ENCODE results near the gene PHC2. TPM values are rescaled to one million over a fixed set of nuclear protein-coding genes. Genes with fewer than 3 reads are reported as not detected.

The PHC2 gene
- total and polyA plus RNA-seq, 4 donors = 51.9 to 111 (median 91.6) TPM

- WGBS (ENCODE audit: insufficient coverage) = under 1% methylated on average over 86 of the region's 104 CpGs
- peak in 4 of 6 donors; percentile 68 to 95 (median 88) for DNase-seq (ENCODE audit: low read depth in 4 of 6, low spot score in 6 of 6)
- Histone ChIP-seq H3K9me3 (ENCODE audit: control insufficient read depth, insufficient read depth, low read length) (no peaks in the 10 kb centered on the region), H3K36me3 (ENCODE audit: control insufficient read depth, insufficient read depth, low read length) (peaks cover 19% of the 10 kb centered on the region), H3K27ac (ENCODE audit: low read depth, low read length) (peak overlapping the region; percentile 85), H3K27me3 (ENCODE audit: control insufficient read depth, insufficient read depth, low read length) (no peaks in the 10 kb centered on the region), H3K4me3 (ENCODE audit: low read depth, low read length) (peak overlapping the region; percentile 78), H3K4me1 (ENCODE audit: control insufficient read depth, insufficient read depth, low read length) (peaks cover 22% of the 10 kb centered on the region)
These were observed 80.9 kb downstream of the PHC2 start for GRCh38 chr1:33349778-33350610.

- under 1% methylated on average over 76 of the region's 78 CpGs for WGBS (ENCODE audit: insufficient coverage)
- Histone ChIP-seq H3K4me3 (ENCODE audit: low read depth, low read length) (peak overlapping the region; percentile 52), H3K27me3 (ENCODE audit: control insufficient read depth, insufficient read depth, low read length) (no peaks in the 10 kb centered on the region), H3K9me3 (ENCODE audit: control insufficient read depth, insufficient read depth, low read length) (no peaks in the 10 kb centered on the region), H3K36me3 (ENCODE audit: control insufficient read depth, insufficient read depth, low read length) (peaks cover 12% of the 10 kb centered on the region), H3K4me1 (ENCODE audit: control insufficient read depth, insufficient read depth, low read length) (peaks cover 26% of the 10 kb centered on the region), H3K27ac (ENCODE audit: low read depth, low read length) (peak overlapping the region; percentile 86)
- peak in 2 of 6 donors; percentile 62 to 71 for DNase-seq (ENCODE audit: low read depth in 4 of 6, low spot score in 6 of 6)
These were observed 81.7 kb downstream of the PHC2 start for GRCh38 chr1:33349081-33349759.

GRCh38 chr1:33348676-33349080 lies 82.2 kb downstream of the PHC2 start:
- peaks cover 6% of the 10 kb centered on the region for H3K36me3 ChIP-seq (ENCODE audit: control insufficient read depth, insufficient read depth, low read length)
- H3K4me1 ChIP-seq (ENCODE audit: control insufficient read depth, insufficient read depth, low read length) = peaks cover 27% of the 10 kb centered on the region

GRCh38 chr1:33348194-33348593 lies 82.7 kb downstream of the PHC2 start:
- WGBS (ENCODE audit: insufficient coverage) = 0% methylated on average over 2 of the region's 2 CpGs
- Histone ChIP-seq H3K9me3 (ENCODE audit: control insufficient read depth, insufficient read depth, low read length) (no peaks in the 10 kb centered on the region), H3K27ac (ENCODE audit: low read depth, low read length) (peak overlapping the region; percentile 86), H3K4me1 (ENCODE audit: control insufficient read depth, insufficient read depth, low read length) (peaks cover 32% of the 10 kb centered on the region), H3K27me3 (ENCODE audit: control insufficient read depth, insufficient read depth, low read length) (no peaks in the 10 kb centered on the region), H3K4me3 (ENCODE audit: low read depth, low read length) (peak overlapping the region; percentile 52), H3K36me3 (ENCODE audit: control insufficient read depth, insufficient read depth, low read length) (peaks cover 5% of the 10 kb centered on the region)
- DNase-seq (ENCODE audit: low read depth in 4 of 6, low spot score in 6 of 6) = peak in 1 of 6 donors; percentile 68

More at GRCh38 chr1:33348676-33349080, 82.2 kb downstream of the PHC2 start:
- H3K9me3 ChIP-seq (ENCODE audit: control insufficient read depth, insufficient read depth, low read length) = no peaks in the 10 kb centered on the region
- no peak for DNase-seq (ENCODE audit: low read depth in 4 of 6, low spot score in 6 of 6)
- H3K27ac ChIP-seq (ENCODE audit: low read depth, low read length) = peak overlapping the region; percentile 86
- H3K27me3 ChIP-seq (ENCODE audit: control insufficient read depth, insufficient read depth, low read length) = no peaks in the 10 kb centered on the region
- WGBS (ENCODE audit: insufficient coverage) = 3% methylated on average over 10 of the region's 11 CpGs
- peak overlapping the region; percentile 52 for H3K4me3 ChIP-seq (ENCODE audit: low read depth, low read length)

GRCh38 chr1:33347650-33347992 lies 83.3 kb downstream of the PHC2 start:
- peak overlapping the region; percentile 52 for H3K4me3 ChIP-seq (ENCODE audit: low read depth, low read length)
- peak overlapping the region; percentile 86 for H3K27ac ChIP-seq (ENCODE audit: low read depth, low read length)
- H3K4me1 ChIP-seq (ENCODE audit: control insufficient read depth, insufficient read depth, low read length) = peaks cover 37% of the 10 kb centered on the region
- H3K9me3 ChIP-seq (ENCODE audit: control insufficient read depth, insufficient read depth, low read length) = no peaks in the 10 kb centered on the region
- H3K27me3 ChIP-seq (ENCODE audit: control insufficient read depth, insufficient read depth, low read length) = no peaks in the 10 kb centered on the region
- H3K36me3 ChIP-seq (ENCODE audit: control insufficient read depth, insufficient read depth, low read length) = peaks cover 4% of the 10 kb centered on the region
- peak in 2 of 6 donors; percentile 53 to 78 for DNase-seq (ENCODE audit: low read depth in 4 of 6, low spot score in 6 of 6)
- WGBS (ENCODE audit: insufficient coverage) = 8% methylated on average over 5 of the region's 5 CpGs

- Histone ChIP-seq H3K27me3 (ENCODE audit: control insufficient read depth, insufficient read depth, low read length) (no peaks in the 10 kb centered on the region), H3K9me3 (ENCODE audit: control insufficient read depth, insufficient read depth, low read length) (no peaks in the 10 kb centered on the region), H3K4me3 (ENCODE audit: low read depth, low read length) (peak overlapping the region; percentile 52), H3K27ac (ENCODE audit: low read depth, low read length) (peak overlapping the region; percentile 86), H3K36me3 (ENCODE audit: control insufficient read depth, insufficient read depth, low read length) (peaks cover 2% of the 10 kb centered on the region), H3K4me1 (ENCODE audit: control insufficient read depth, insufficient read depth, low read length) (peaks cover 42% of the 10 kb centered on the region)
- WGBS (ENCODE audit: insufficient coverage) = 40% methylated on average over 1 of the region's 2 CpGs
- peak in 1 of 6 donors; percentile 35 for DNase-seq (ENCODE audit: low read depth in 4 of 6, low spot score in 6 of 6)
These were observed 83.8 kb downstream of the PHC2 start for GRCh38 chr1:33346927-33347649.

GRCh38 chr1:33346533-33346926 lies 84.4 kb downstream of the PHC2 start:
- H3K4me1 ChIP-seq (ENCODE audit: control insufficient read depth, insufficient read depth, low read length) = peaks cover 47% of the 10 kb centered on the region
- H3K27ac ChIP-seq (ENCODE audit: low read depth, low read length) = peak overlapping the region; percentile 86
- DNase-seq (ENCODE audit: low read depth in 4 of 6, low spot score in 6 of 6) = no peak
- peaks cover 2% of the 10 kb centered on the region for H3K36me3 ChIP-seq (ENCODE audit: control insufficient read depth, insufficient read depth, low read length)
- peak overlapping the region; percentile 52 for H3K4me3 ChIP-seq (ENCODE audit: low read depth, low read length)
- no peaks in the 10 kb centered on the region for H3K9me3 ChIP-seq (ENCODE audit: control insufficient read depth, insufficient read depth, low read length)
- no peaks in the 10 kb centered on the region for H3K27me3 ChIP-seq (ENCODE audit: control insufficient read depth, insufficient read depth, low read length)
- 80% methylated on average over 1 of the region's 3 CpGs for WGBS (ENCODE audit: insufficient coverage)

- no CpG with 5 or more reads among the region's 2 CpGs for WGBS (ENCODE audit: insufficient coverage)
These were observed 85.9 kb downstream of the PHC2 start for GRCh38 chr1:33344896-33345560.

GRCh38 chr1:33343539-33343938 lies 87.4 kb downstream of the PHC2 start:
- Histone ChIP-seq H3K4me1 (ENCODE audit: control insufficient read depth, insufficient read depth, low read length) (peaks cover 63% of the 10 kb centered on the region), H3K4me3 (ENCODE audit: low read depth, low read length) (no peak overlapping the region), H3K27me3 (ENCODE audit: control insufficient read depth, insufficient read depth, low read length) (no peaks in the 10 kb centered on the region), H3K36me3 (ENCODE audit: control insufficient read depth, insufficient read depth, low read length) (peaks cover 8% of the 10 kb centered on the region), H3K9me3 (ENCODE audit: control insufficient read depth, insufficient read depth, low read length) (no peaks in the 10 kb centered on the region), H3K27ac (ENCODE audit: low read depth, low read length) (peak overlapping the region; percentile 40)
- WGBS (ENCODE audit: insufficient coverage) = 43% methylated on average over 5 of the region's 5 CpGs
- no peak for DNase-seq (ENCODE audit: low read depth in 4 of 6, low spot score in 6 of 6)

More at GRCh38 chr1:33344896-33345560, 85.9 kb downstream of the PHC2 start:
- Histone ChIP-seq H3K9me3 (ENCODE audit: control insufficient read depth, insufficient read depth, low read length) (no peaks in the 10 kb centered on the region), H3K4me1 (ENCODE audit: control insufficient read depth, insufficient read depth, low read length) (peaks cover 53% of the 10 kb centered on the region), H3K27me3 (ENCODE audit: control insufficient read depth, insufficient read depth, low read length) (no peaks in the 10 kb centered on the region), H3K36me3 (ENCODE audit: control insufficient read depth, insufficient read depth, low read length) (peaks cover 8% of the 10 kb centered on the region), H3K27ac (ENCODE audit: low read depth, low read length) (no peak overlapping the region), H3K4me3 (ENCODE audit: low read depth, low read length) (no peak overlapping the region)
- DNase-seq (ENCODE audit: low read depth in 4 of 6, low spot score in 6 of 6) = no peak

All from spinal cord (tissue), 10 donors.